ENCODE data around the gene PRCP. TPM values are rescaled to one million over a fixed set of nuclear protein-coding genes. Genes with fewer than 3 reads are reported as not detected.

The PRCP gene
- total RNA-seq, 1 donor = 41.1 TPM

GRCh38 chr11:82818409-82819043 lies 81.7 kb downstream of the PRCP start:
- no peak overlapping the region for H3K4me3 ChIP-seq (ENCODE audit: low read depth, low read length)
- DNase-seq (ENCODE audit: low read depth) = no peak
- no peak for TF ChIP-seq CTCF (IDR thresholded peaks at IDR 0.05; ENCODE audit: insufficient read depth, low read length)

DNA sequence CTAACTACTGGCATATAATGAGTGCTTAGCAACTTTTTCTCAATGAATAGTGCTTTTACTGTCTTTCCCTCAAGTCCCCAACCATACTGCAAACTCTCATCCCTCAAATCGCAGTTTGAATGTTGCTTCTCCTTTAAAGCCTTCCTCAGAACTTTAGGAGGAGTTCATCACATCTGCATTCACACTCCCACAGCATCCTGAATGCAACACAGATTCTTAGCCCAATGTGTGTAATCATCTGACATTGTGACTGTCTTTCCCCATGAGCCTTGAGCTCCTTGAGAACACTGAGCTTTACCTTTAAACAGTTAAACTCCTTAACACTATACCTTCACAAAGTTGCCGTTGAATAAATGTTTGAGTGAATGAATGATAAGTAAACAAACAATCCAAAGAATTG lies 84.8 kb downstream of the PRCP start:
- no peak for TF ChIP-seq CTCF (IDR thresholded peaks at IDR 0.05; ENCODE audit: insufficient read depth, low read length)

GRCh38 chr11:82814379-82814778 lies 85.9 kb downstream of the PRCP start:
- no peak for DNase-seq (ENCODE audit: low read depth)
- no peak overlapping the region for H3K4me3 ChIP-seq (ENCODE audit: low read depth, low read length)
- no peak for TF ChIP-seq CTCF (IDR thresholded peaks at IDR 0.05; ENCODE audit: insufficient read depth, low read length)

More for the DNA sequence above, 84.8 kb downstream of the PRCP start:
- no peak overlapping the region for H3K4me3 ChIP-seq (ENCODE audit: low read depth, low read length)
- no peak for DNase-seq (ENCODE audit: low read depth)

- H3K4me3 ChIP-seq (ENCODE audit: low read depth, low read length) = no peak overlapping the region
- no peak for DNase-seq (ENCODE audit: low read depth)
- no peak for TF ChIP-seq CTCF (IDR thresholded peaks at IDR 0.05; ENCODE audit: insufficient read depth, low read length)
Observed at GRCh38 chr11:82811369-82811768, 88.9 kb downstream of the PRCP start.

GRCh38 chr11:82810738-82811137 lies 89.5 kb downstream of the PRCP start:
- no peak for DNase-seq (ENCODE audit: low read depth)
- TF ChIP-seq CTCF (IDR thresholded peaks at IDR 0.05; ENCODE audit: insufficient read depth, low read length) = no peak
- no peak overlapping the region for H3K4me3 ChIP-seq (ENCODE audit: low read depth, low read length)

- H3K4me3 ChIP-seq (ENCODE audit: low read depth, low read length) = no peak overlapping the region
- DNase-seq (ENCODE audit: low read depth) = no peak
- TF ChIP-seq CTCF (IDR thresholded peaks at IDR 0.05; ENCODE audit: insufficient read depth, low read length) = no peak
Observed at GRCh38 chr11:82810326-82810725, 89.9 kb downstream of the PRCP start.

DNA sequence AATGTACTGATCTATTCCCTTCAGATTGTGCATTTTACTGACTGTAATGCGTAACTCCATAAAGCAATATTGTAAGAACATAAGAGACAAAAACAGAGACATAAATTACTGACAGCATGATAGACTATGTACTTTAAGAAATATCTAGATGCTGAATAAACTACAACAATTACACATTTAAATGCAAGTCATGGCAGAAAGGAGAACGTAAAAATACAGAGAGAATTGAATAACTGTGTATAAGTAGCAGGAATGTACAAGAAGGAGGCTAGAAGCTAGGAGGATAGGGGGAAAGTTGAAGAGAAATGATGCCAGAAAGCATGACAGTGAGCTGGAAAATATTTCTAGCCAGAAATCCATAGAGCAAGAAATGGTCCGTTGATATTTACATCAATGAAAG lies 92.6 kb downstream of the PRCP start:
- no peak for TF ChIP-seq CTCF (IDR thresholded peaks at IDR 0.05; ENCODE audit: insufficient read depth, low read length)
- DNase-seq (ENCODE audit: low read depth) = no peak
- no peak overlapping the region for H3K4me3 ChIP-seq (ENCODE audit: low read depth, low read length)

Measured in fibroblast of the aortic adventitia (primary cell).